Vagina (tissue), 2 donors: Measurements from ENCODE around the gene LITAFD.

Experiments
- POLR2A ChIP-seq, 2 donors: fragments of 450-650 bp; IDR thresholded peaks; one replicate each; pipeline ENCODE4 v1.6.1; 2017; ENCODE audit warnings: antibody characterized with exemption in 2 of 2, mild to moderate bottlenecking in 2 of 2, moderate library complexity in 2 of 2
- TF ChIP-seq, protein P1 (sequence below), 3 experiments: fragments of 450-650 bp in 2 of 3; fragments of 200-600 bp in 1 of 3; sonication (generic) in 1 of 3; IDR thresholded peaks; one replicate each; pipeline ENCODE4 v1.5.1; 2017 to 2019; ENCODE audit warnings: antibody characterized with exemption in 3 of 3, mild to moderate bottlenecking in 2 of 3, moderate library complexity in 2 of 3

DNA sequence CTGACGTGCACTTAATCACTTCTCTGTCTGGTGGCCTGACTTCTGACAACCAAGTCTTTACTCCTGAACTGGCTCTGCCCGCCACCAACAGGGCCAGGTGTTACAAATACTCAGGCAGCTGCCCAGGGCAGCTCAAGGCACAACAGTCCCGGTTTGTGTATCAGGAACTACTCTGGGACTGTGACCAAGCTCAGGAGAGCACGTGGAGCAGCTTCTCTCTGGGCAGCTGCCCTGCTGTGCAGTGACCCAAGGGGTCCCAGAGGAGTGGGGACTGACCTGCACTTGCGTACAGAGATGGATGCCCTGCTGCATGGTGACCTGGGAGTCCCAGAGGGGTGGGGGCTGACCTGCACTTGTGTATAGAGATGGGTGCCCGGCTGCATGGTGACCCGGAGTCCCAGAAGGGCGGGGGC lies 21.9 kb downstream of the LITAFD start:
- TF ChIP-seq, protein P1, sequence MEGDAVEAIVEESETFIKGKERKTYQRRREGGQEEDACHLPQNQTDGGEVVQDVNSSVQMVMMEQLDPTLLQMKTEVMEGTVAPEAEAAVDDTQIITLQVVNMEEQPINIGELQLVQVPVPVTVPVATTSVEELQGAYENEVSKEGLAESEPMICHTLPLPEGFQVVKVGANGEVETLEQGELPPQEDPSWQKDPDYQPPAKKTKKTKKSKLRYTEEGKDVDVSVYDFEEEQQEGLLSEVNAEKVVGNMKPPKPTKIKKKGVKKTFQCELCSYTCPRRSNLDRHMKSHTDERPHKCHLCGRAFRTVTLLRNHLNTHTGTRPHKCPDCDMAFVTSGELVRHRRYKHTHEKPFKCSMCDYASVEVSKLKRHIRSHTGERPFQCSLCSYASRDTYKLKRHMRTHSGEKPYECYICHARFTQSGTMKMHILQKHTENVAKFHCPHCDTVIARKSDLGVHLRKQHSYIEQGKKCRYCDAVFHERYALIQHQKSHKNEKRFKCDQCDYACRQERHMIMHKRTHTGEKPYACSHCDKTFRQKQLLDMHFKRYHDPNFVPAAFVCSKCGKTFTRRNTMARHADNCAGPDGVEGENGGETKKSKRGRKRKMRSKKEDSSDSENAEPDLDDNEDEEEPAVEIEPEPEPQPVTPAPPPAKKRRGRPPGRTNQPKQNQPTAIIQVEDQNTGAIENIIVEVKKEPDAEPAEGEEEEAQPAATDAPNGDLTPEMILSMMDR (IDR thresholded peaks at IDR 0.05): no peak
- no peak for TF ChIP-seq POLR2A (IDR thresholded peaks at IDR 0.05)
